Colonic mucosa (tissue), 4 donors: ENCODE results near the gene BCL2L11. TPM values are rescaled to one million over a fixed set of nuclear protein-coding genes. Genes with fewer than 3 reads are reported as not detected.

Experiments
- DNase-seq: peaks from one replicate; pipeline ENCODE4 v3.0.0-alpha.2; 2020
- H3K27ac ChIP-seq: fragments of 200-600 bp; one replicate; pipeline ENCODE4 v1.8.0; 2021
- H3K27me3 ChIP-seq: fragments of 200-600 bp; one replicate; pipeline ENCODE4 v1.8.0; 2021
- H3K36me3 ChIP-seq: fragments of 200-600 bp; one replicate; pipeline ENCODE4 v1.8.0; 2021
- H3K4me1 ChIP-seq: fragments of 200-600 bp; one replicate; pipeline ENCODE4 v1.8.0; 2021; ENCODE audit warnings: mild to moderate bottlenecking
- H3K4me3 ChIP-seq: fragments of 200-600 bp; one replicate; pipeline ENCODE4 v1.8.0; 2021
- H3K9ac ChIP-seq, 2 donors: one replicate each; pipeline ENCODE4 v1.7.0; 2013; ENCODE audit warnings: control low read depth in 2 of 2, low read depth in 2 of 2, low read length in 2 of 2
- H3K9me3 ChIP-seq: fragments of 200-600 bp; one replicate; pipeline ENCODE4 v1.8.0; 2021
- CTCF ChIP-seq: fragments of 200-600 bp; IDR thresholded peaks from one replicate; pipeline ENCODE4 v1.8.0; 2022; ENCODE audit warnings: antibody characterized with exemption, mild to moderate bottlenecking
- intact Hi-C: fragments of 100-400 bp; cut with DNase I; formaldehyde crosslinking; loops from one replicate; pipeline ENCODE4 v1.14.1; 2022
- total RNA-seq, 2 donors: library from RNA; stranded (reverse); fragmentation: NEBNext Ultra II Directional in 1 of 2; extraction: Animal tissue kit (Norgen Biotek cat#: 25700) in 1 of 2; gene quantifications; one replicate each; pipeline ENCODE4 v1.2.1, GENCODE V29; 2021
- donor health status: healthy.
- donor health status: DM: no; HTN: no; CAD: no.
- donor health status: DM: no; HTN: no; CAD: no.

The BCL2L11 gene
- total RNA-seq, 2 donors from 2014 or later, result 21.3 to 31.7 TPM

DNA sequence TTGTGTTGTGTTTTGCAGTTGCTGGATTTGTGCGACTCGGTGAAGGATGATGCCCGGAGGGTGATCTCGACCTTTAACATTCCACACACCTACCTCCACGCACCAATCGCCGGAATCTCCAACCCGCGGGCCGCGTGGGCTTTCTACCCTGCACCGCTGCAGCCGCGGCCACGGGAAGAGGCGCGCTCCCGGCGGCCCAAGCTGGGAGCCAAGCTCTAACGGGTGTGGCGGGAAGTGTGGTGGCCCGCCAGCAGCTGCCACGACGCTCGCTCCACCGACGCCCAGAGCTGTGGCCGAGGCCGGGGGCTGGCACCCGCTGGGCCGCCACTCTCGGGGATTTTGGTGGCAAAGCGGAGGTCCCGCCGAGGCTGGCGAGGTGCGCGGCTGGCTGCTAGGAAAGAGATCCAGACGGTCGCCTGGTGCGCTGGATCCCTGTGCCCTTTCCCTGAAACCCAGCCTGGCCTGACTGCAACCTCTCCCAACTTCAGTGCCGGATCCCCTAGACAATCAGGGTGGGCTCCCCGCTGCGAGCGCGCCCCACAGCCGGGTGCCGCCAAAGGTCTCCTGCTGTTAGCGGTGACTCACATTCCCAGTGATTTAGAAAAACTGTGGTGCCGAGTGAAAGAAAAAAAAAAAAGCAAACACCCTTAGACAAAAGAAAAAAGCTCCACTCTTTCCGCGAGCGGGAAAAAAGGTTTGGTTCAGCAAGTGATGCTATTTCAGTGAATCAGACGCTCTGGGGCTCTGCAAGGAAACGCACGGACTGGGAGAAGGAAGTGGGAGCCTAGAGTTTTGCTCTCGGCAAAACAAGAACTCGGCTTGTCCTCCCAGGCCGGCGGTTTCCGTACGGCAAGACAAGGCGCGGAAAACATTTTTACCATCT, 2.9 kb upstream of the BCL2L11 start:
- peaks cover 7% of the 10 kb centered on the region for H3K27me3 ChIP-seq
- peaks cover 6% of the 10 kb centered on the region for H3K4me1 ChIP-seq
- H3K27ac ChIP-seq, result peak overlapping the region; percentile 51
- no peaks in the 10 kb centered on the region for H3K9me3 ChIP-seq
- H3K4me3 ChIP-seq, result peak overlapping the region; percentile 82
- no peak for TF ChIP-seq CTCF
- intact Hi-C loops, result no loop called here
- peak overlapping the region; percentile 61 to 71 for H3K9ac ChIP-seq
- no peaks in the 10 kb centered on the region for H3K36me3 ChIP-seq
- peak; percentile 65 for DNase-seq

DNA sequence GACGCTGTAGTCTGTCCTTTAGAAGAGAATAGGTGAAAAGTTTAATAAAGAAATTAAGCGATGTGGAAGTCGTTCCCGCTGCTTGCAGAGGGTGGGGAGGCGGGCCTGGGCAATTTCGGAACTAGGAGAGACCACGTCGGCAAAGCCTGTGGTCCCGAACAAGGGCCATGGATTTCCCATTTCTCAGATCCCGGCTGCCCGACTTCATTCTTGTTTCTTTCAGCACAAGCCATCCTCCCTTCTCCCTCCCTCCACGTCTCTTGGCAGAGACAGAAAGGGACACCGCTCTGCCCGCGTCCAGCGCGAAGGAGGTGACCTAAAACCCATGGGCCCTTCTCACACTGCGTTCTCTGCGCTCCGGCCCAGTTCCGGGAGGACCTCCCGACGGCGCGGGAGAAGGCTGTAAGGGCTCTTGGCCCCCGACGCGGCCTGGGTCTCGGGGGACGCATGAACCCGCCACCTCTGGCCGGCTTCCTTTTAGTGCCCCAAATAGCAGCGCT, 2.2 kb upstream of the BCL2L11 start:
- intact Hi-C loops, result no loop called here
- Histone ChIP-seq H3K36me3 (no peaks in the 10 kb centered on the region), H3K27me3 (peaks cover 7% of the 10 kb centered on the region), H3K4me1 (peaks cover 6% of the 10 kb centered on the region), H3K9ac (peak overlapping the region; percentile 53 to 71), H3K4me3 (peak overlapping the region; percentile 82), H3K27ac (peak overlapping the region; percentile 51), H3K9me3 (no peaks in the 10 kb centered on the region)
- TF ChIP-seq CTCF, result no peak
- peak; percentile 55 for DNase-seq

GRCh38 chr2:111118981-111119821, 1.5 kb upstream of the BCL2L11 start:
- TF ChIP-seq CTCF, result no peak
- Histone ChIP-seq H3K4me1 (peaks cover 6% of the 10 kb centered on the region), H3K27me3 (peaks cover 7% of the 10 kb centered on the region), H3K36me3 (no peaks in the 10 kb centered on the region), H3K4me3 (peak overlapping the region; percentile 82), H3K9ac (peak overlapping the region; percentile 71 to 74), H3K27ac (peak overlapping the region; percentile 86), H3K9me3 (no peaks in the 10 kb centered on the region)
- intact Hi-C loops, result no loop called here
- DNase-seq, result peak; percentile 67

GRCh38 chr2:111119822-111120252, 877 bp upstream of the BCL2L11 start:
- peaks cover 7% of the 10 kb centered on the region for H3K27me3 ChIP-seq
- DNase-seq, result no peak
- intact Hi-C loops, result no loop called here

More at GRCh38 chr2:111119822-111120252, 877 bp upstream of the BCL2L11 start:
- H3K9me3 ChIP-seq, result no peaks in the 10 kb centered on the region
- H3K27ac ChIP-seq, result peak overlapping the region; percentile 86
- no peak for TF ChIP-seq CTCF
- peak overlapping the region; percentile 82 for H3K4me3 ChIP-seq
- H3K4me1 ChIP-seq, result peaks cover 6% of the 10 kb centered on the region
- H3K9ac ChIP-seq, result peak overlapping the region; percentile 71 to 74
- H3K36me3 ChIP-seq, result no peaks in the 10 kb centered on the region
